Endothelial cell of hepatic sinusoid (primary cell): ENCODE data around the gene PRRX1.

ENCODE experiments used
- in situ Hi-C: cut with HindIII; loops from 2 replicates; pipeline ENCODE4 v1.10.0; 2017; ENCODE audit warnings: low sequenced_read_pairs

Gene PRRX1

DNA sequence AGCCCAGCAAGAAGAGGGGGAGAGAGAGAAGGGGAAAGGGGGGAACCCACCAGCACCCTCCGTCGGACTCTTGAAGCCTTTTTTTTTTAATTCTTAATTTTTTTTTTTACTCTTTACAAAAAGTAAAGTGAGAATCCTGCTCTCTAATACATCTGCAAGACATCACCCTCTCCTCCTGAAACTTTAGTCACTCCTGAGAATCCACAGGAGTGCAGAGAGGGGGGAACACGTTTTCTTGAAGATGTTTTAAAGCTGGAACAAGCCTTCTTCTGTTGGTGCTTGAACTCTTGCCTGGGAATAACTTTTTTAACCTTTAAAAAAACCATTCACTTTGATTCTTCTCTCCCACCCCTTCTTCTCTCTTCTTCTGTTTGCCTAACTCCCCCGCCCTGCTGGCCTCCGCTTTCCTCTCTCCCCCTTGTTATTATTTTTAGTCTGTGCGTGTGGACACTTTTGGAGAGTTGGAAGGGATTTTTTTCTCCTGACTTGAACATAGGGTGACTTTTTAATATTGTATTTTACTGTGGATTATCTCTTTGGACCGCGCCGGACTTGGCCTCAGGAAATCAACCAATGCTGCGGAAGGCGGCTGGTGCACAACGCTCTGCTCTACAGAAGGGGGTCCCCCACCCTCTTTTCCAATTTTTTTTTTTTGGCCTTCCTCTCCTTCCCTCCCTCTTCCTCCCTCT lies 383 bp upstream of the PRRX1 start:
- in situ Hi-C loops = no loop called here

DNA sequence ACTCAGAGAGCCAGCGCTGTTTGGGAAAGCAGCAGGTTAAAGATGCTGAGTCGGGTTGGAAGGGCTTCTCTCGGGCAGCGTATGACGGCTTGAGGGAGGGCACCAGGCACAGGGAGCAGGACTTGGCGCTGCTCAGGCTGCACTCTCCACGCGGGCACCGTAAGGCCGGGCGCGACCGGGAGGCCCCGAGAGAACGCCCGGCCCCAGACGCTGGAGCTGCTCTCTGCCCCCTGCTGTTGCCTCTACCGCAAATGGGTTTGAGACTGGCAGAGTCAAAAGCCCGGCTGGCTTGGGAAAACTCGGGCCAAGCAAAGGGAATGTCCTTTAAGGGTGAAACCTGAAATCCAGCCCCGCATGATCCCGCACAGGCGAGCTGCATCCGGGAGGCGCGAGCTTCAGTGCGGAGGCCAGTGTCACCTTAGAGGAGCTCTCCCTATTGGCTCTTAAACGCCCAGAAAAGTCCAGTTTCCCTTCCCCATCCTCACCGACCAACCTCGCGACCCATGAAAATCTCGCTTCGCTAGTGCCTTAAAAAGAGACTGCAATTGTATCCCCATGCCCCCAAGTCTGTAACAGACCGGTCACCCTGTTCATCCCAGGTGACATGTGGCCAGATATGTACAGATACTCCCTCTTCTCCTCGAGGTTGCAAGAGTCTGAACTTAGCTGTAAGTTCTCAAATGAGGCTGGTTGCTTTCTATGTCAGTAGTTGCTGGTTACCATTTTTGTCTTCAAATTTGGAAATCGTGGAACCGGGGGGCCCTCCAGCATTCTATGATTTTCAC lies 1.1 kb downstream of the PRRX1 start:
- in situ Hi-C loops = no loop called here

DNA sequence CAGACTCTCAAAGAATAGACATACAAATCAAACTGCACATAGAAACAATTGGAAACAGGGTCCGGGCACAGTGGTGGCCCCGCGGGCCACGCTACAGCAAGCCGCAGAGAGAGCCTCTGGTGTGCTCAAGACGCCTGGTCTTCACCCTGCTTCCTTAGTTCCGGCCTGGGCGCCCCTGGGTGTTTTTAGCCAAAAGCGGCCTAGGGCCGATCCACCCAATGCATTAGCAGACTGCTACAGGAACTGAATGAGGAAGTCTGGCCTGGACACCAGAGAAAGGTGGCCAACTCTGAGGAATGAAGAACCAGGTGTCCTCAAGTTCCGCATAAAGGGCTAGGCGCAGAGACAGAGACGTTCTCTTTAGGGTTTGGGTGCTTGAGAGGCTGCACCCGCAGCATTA lies 1.7 kb downstream of the PRRX1 start:
- in situ Hi-C loops = no loop called here

DNA sequence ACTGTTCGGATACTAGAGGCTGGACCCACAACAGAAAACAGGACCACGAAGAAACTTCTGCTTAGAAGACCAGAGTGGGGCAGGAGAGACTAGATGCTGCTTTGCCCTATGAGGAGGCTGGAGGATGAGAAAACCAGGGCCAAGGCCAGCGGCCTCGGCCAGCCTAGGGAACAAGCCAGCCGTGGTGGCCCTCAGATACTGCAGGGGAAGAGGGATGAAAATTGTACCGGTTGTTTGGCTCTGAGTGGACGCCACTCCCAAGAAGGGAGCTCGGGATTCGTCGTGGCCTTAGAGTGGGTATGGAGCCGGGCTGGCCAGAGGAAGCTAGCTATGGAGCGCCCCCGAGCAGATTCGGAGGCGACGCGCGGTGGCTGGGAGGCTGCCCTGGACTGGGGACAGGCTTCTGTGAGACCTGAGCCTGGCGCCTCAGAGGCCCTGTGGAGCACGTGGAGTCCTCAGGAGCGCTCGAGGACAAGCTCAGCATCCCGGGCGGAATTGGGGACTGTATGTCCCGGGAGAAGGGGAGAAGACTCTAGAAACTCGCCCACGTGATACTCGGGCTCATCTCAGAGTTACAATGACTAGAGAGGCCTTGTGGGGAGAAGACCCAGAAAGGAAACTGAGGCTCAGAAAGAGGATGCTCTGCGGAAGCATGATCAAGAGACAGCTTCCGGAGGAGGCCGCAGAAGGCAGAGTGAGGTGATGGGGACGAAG lies 2.8 kb downstream of the PRRX1 start:
- in situ Hi-C loops = no loop called here

GRCh38 chr1:170668209-170669106 lies 4.5 kb downstream of the PRRX1 start:
- in situ Hi-C loops = no loop called here

DNA sequence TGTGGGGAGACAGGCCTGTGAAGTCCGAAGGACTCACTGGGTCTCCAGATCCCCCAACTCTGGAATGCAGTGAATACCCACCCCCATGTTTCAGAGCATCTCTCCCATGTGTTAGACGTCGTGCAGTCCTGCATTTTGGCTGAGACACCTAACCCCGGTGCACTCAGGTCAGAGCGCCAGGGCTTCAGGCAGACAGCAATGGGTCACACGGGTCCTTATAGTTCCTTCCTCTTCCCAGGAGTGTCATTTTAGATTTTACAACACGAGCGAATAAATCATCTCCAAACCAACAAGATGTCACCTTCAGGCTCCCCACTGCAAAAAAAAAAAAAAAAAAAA lies 5.1 kb downstream of the PRRX1 start:
- in situ Hi-C loops = no loop called here

GRCh38 chr1:170669586-170670530 lies 5.9 kb downstream of the PRRX1 start:
- in situ Hi-C loops = no loop called here

DNA sequence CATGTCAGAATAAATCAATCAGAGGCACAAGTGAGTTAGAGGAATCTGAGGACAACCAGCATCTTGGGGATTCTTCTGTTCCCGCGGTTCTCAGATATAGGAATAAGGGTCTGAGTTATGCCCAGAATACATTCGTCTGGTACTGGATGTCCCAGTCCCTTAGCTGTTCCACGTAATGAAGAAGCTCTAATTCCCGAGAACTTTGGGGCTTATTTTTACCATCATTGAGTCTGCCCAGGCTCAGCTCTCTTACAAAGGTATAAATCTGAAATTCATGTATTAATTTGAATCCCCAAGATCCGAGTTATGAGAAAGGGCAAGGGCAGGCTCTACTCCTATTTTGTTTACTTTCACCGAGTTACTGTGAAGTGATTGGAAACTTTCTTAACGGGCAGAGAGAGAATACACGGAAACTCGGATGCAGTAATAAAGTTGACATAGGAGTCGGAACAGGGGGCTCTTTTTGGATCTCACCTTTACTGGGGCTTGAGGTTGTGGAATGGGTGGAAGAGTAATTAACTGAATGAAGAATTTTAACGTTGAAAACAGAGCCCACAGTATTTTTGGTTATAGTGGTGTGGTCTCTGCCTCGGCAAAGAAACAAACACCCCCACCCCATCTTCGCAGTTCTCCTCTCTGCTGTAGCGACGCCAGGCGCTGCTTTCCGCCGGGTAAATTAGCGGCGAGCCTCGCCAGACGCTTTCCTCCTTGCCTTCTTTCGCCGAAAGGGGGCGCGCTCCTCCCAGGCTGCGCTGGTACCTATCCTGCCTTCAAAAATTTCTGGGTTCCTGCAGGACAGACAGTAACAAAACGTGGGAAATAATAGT lies 7.1 kb downstream of the PRRX1 start:
- in situ Hi-C loops = no loop called here

- in situ Hi-C loops = no loop called here
These were observed 7.7 kb downstream of the PRRX1 start for GRCh38 chr1:170671629-170671963.

DNA sequence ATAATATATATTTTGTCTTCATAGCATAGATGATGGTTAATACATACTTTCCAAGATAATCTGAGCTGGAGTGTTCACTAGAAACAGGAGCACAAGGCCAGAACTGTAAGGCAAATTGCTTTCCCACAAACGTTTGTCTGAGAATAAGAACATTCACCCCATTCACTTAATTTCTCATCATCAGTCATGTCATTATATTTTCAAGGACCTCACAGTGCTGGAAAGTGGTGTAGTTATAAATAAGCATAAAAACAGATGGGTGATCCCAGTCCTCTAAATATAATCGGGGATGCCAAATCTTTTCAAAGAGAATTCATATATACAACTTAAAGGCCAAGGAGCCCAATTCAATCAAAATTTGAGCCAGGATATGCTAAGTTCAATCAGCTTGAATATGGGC lies 8.4 kb downstream of the PRRX1 start:
- in situ Hi-C loops = no loop called here

GRCh38 chr1:170674239-170674638 lies 10.3 kb downstream of the PRRX1 start:
- in situ Hi-C loops = no loop called here

- in situ Hi-C loops = no loop called here
These were observed 11.1 kb downstream of the PRRX1 start for GRCh38 chr1:170674986-170675385.

DNA sequence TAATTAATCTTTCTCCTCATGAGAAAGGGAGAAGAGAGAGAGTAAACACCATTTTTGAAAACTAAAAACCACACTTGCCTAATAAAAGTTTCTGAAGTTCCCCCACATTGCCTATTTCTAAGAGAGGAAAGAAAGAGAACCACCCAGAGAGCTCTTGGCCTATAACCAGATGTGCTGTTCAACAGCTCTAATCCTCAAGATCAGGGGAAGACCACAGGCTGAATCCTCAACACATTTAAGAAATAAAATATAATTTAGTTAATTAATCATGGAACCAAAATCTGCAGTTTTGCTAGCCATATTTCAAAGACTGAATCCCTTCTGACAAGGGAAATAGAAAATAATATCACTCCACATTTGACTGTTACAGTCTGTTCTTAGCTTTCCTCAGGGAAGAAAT lies 11.9 kb downstream of the PRRX1 start:
- in situ Hi-C loops = no loop called here

DNA sequence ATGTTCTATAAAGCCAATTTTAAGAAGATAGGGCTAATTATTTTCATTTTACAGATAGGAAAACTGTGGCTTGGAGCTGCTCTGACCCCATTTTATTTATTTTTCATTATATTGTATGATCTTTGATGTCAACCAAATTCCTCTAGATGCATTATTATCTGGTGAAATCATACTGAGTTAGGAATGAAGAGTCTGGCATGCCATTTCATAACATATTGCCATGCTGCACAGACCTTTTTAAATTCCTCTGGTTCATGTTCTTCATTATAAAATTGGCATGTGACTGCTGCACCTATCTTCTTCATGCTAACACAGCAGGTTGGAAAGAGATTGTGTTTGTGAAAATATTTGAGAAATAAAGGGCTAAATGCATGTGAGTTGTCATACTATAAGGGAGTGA lies 12.7 kb downstream of the PRRX1 start:
- in situ Hi-C loops = no loop called here

- in situ Hi-C loops = no loop called here
These were observed 14.2 kb downstream of the PRRX1 start for GRCh38 chr1:170678027-170678600.

GRCh38 chr1:170680428-170680827 lies 16.5 kb downstream of the PRRX1 start:
- in situ Hi-C loops = no loop called here

DNA sequence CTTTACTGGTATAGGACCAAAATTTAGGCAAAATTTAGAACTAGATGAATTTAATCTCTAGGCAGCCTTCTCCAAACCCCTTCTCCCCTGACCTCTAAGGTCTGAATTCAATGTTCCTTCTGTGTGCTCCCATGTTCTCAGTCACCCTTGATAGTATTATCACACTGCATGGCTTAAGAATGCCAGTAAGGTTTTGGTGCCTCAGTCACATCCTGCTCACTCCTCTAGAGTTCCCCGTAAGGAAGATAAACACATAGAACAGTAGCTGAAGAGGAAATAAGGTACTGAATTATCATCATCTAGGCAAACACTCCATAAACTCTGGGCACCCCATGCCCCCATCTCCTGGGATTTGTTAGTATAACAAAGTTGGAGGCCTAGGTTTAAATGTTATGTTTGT lies 18.2 kb downstream of the PRRX1 start:
- in situ Hi-C loops = no loop called here

DNA sequence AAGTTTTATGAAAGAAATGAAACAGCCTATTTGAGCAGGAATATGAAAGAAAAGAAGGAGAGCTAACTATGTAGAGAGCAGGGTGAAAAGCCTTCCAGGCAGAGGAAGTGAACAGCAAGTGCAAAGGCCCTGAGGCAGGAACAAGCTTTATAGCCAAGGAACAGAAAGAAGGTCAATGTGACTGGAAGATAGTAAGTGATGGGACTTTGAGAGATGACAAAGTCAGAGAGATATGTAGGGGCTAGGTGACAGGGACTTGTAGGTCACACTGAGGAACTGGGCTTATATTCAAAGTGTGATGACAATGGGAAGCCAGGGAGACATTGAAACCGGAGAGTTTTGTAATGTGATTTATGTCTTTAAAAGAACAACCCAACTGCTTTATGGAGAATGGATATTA lies 18.9 kb downstream of the PRRX1 start:
- in situ Hi-C loops = no loop called here

- in situ Hi-C loops = no loop called here
These were observed 21.2 kb downstream of the PRRX1 start for GRCh38 chr1:170685166-170685565.
